MCF 10A (cell line): ENCODE measurements around the gene SCAMP5. TPM values are rescaled to one million over a fixed set of nuclear protein-coding genes. Genes with fewer than 3 reads are reported as not detected.

Source experiments
- Bru-seq: library from RNA; stranded (reverse); fragments of 400-500 nt; gene quantifications from one replicate; lab custom pipeline; 2021; lab: Mats Ljungman, UMichigan
- BruChase-seq, 2 experiments: library from RNA; stranded (reverse); fragments of 400-500 nt; gene quantifications; one replicate each; lab custom pipeline; 2021; lab: Mats Ljungman, UMichigan
- BruUV-seq: library from RNA; stranded (reverse); fragments of 400-500 nt; replicated peaks from 2 replicates; lab custom pipeline; 2021; lab: Mats Ljungman, UMichigan
- CTCF ChIA-PET: fragments of 300-600 bp; sonication (Branson Sonifier 250); formaldehyde crosslinking; extraction: SDS; loops from one replicate; lab custom pipeline; 2021; ENCODE audit warnings: antibody characterized with exemption, inconsistent platforms; lab: Yijun Ruan, JAX
- POLR2A ChIA-PET: fragments of 300-600, 350-650 bp; sonication (Branson Sonifier 250); formaldehyde crosslinking; extraction: SDS; loops from one replicate; lab custom pipeline; 2020; ENCODE audit warnings: antibody characterized with exemption, inconsistent platforms; lab: Yijun Ruan, JAX
- DNase-seq: peaks from one replicate; pipeline ENCODE4 v3.0.0-alpha.2; 2018; ENCODE audit not compliant: unreplicated experiment
- H3K27ac Mint-ChIP-seq: one replicate; pipeline ENCODE4 v1.8.0; 2022; ENCODE audit warnings: mild to moderate bottlenecking, low read depth, mixed read lengths; ENCODE audit not compliant: unreplicated experiment
- H3K27me3 Mint-ChIP-seq: one replicate; pipeline ENCODE4 v1.8.0; 2022; ENCODE audit warnings: mixed read lengths; ENCODE audit not compliant: insufficient read depth, unreplicated experiment
- H3K36me3 Mint-ChIP-seq: one replicate; pipeline ENCODE4 v1.8.0; 2022; ENCODE audit warnings: mild to moderate bottlenecking, moderate library complexity, mixed read lengths; ENCODE audit not compliant: insufficient read depth, unreplicated experiment
- H3K4me1 Mint-ChIP-seq: one replicate; pipeline ENCODE4 v1.8.0; 2022; ENCODE audit warnings: mixed read lengths; ENCODE audit not compliant: insufficient read depth, unreplicated experiment
- H3K4me3 Mint-ChIP-seq: one replicate; pipeline ENCODE4 v1.8.0; 2022; ENCODE audit warnings: mild to moderate bottlenecking, moderate library complexity, mixed read lengths; ENCODE audit not compliant: unreplicated experiment
- H3K9me3 Mint-ChIP-seq: one replicate; pipeline ENCODE4 v1.8.0; 2022; ENCODE audit warnings: mixed read lengths; ENCODE audit not compliant: unreplicated experiment
- CTCF ChIP-seq: fragments of 200-600 bp; IDR thresholded peaks from one replicate; pipeline ENCODE4 v1.8.0; 2022; ENCODE audit warnings: antibody characterized with exemption, mild to moderate bottlenecking; ENCODE audit not compliant: unreplicated experiment
- intact Hi-C: fragments of 100-400 bp; cut with micrococcal nuclease; formaldehyde crosslinking; loops from 2 replicates; pipeline ENCODE4 v1.14.1; 2022
- long read RNA-seq: library from polyadenylated mRNA; stranded (forward); transcript quantifications from one replicate; pipeline ENCODE4 v2.0.0, GENCODE V29; 2022
- total RNA-seq: library from RNA; stranded (reverse); gene quantifications from 2 replicates; pipeline ENCODE4 v1.2.3, GENCODE V29; 2022

The SCAMP5 gene
- total RNA-seq (0.54 and 0.96 TPM in 2 replicates), Bru-seq, nascent RNA (percentile 22 among the genes with signal in this experiment), BruChase-seq, experiment 1, labeled RNA remaining after a 6-hour chase (percentile 19 among the genes with signal in this experiment), BruChase-seq, experiment 2, labeled RNA remaining after a 2-hour chase (percentile 16 among the genes with signal in this experiment)
- long read RNA-seq = 0 reads

DNA sequence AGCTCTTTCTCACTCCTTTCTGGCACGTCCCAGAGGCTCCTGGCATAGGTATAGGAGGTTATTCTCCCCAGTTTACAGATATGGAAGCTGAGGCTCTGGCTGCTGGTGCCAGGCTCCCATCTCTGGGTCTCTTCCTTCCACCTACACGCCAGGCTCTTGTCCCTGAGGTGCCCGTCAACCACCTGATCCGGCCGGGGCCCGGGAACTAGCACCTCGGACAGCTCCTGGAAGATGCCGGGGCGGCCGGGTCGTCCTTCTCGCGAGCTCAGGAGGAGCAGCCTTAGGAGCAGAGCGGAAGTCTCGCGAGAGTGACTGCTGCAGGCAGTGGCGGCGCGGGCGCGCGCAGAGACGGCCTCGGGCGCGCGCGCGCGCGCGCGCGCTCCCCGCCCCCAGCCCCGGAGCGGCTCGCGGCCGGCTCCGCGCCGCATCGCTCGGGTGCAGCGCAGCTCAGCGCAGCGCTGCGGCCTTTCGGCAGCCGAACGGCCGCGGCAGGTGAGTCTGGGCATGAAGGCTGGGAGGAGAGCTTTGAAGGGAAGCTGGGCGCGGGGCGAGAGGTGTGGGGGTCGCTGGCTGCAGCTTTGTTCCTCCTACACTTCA lies at the start of gene SCAMP5:
TSS of gene SCAMP5 (plus strand) at position 382 of the 597 bp plus-strand sequence. CDS start 16,277 bp downstream, outside the sequence.
- ChIA-PET CTCF (interaction anchor here (0.6 to 0.7 kb wide), 2 partner anchors 224 to 881 kb away, joined by 3 to 4 read pairs; no protein-coding TSS in a partner anchor), POLR2A (interaction anchor here (0.6 to 1.4 kb wide), 7 partner anchors 17 to 373 kb away, joined by 3 to 10 read pairs (median 3); partner anchors contain the start of genes MAN2C1 and PPCDC)
- peaks cover 63% of the 10 kb centered on the region for H3K27me3 Mint-ChIP-seq
- H3K4me1 Mint-ChIP-seq = peaks cover 11% of the 10 kb centered on the region
- intact Hi-C loops = no loop called here
- no peaks in the 10 kb centered on the region for H3K9me3 Mint-ChIP-seq
- no peaks in the 10 kb centered on the region for H3K36me3 Mint-ChIP-seq
- peak within 1 kb of the TSS; percentile 67 for H3K4me3 Mint-ChIP-seq
- no peak for TF ChIP-seq CTCF
- no peak within 1 kb of the TSS for H3K27ac Mint-ChIP-seq
- BruUV-seq = no TSS peak
- peak; percentile 91 for DNase-seq

DNA sequence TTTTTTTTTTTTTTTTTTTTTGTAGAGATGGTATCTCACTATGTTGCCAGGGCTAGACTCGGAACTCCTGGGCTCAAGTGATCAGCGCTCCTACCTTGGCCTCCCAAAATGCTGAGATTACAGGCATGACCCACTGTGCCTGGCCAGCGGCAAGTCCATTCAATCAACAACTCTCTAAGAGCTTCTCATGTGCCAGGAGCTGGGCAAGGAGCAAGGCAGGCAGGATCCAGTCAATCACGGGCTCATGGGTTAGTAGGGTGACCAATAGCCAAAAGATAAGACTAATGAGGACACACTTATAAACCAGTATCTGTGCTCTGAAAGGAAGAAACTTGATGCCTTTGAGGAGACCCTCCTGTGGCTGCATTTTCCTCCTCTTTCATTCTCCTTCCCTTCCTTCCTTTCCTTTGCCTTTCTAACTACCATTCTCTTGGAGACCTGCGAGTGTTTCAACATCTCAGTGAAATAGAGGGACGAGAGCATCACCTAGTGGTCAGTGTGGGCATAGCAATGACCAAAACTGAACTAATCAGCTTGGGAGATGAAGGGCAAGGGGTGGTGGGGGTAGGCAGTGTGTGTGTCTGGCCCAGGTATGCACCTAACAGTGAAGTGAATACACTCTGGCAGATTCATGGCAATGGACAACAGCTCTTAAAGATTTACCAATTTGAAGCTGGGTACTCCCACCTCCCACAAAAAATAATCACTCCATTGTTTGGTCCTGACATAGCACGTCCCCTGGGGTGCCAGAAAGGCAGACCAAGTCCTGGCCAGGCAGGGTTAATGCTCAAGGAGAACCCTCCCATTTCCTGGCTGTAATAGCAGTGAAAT lies 45.1 kb upstream of the SCAMP5 start:
- no peaks in the 10 kb centered on the region for H3K36me3 Mint-ChIP-seq
- BruUV-seq = no TSS peak
- ChIA-PET POLR2A (interaction anchor here (0.6 to 2.0 kb wide), 10 partner anchors 10 to 254 kb away, joined by 3 to 9 read pairs (median 3); partner anchors contain the start of genes C15orf39, COX5A, FAM219B and PPCDC), CTCF (interaction anchor here (0.6 to 5.9 kb wide), 38 partner anchors 9 to 1618 kb away, joined by 3 to 128 read pairs (median 4); partner anchors contain the start of genes COX5A and FAM219B)
- H3K4me3 Mint-ChIP-seq = no peak overlapping the region
- TF ChIP-seq CTCF = peak; percentile 97
- H3K4me1 Mint-ChIP-seq = peaks cover 7% of the 10 kb centered on the region
- H3K27ac Mint-ChIP-seq = no peak overlapping the region
- H3K9me3 Mint-ChIP-seq = no peaks in the 10 kb centered on the region
- H3K27me3 Mint-ChIP-seq = no peaks in the 10 kb centered on the region
- intact Hi-C loops = loop anchor here (1.0 to 10.0 kb wide), 3 partner anchors 179 to 575 kb away; no protein-coding TSS in a partner anchor
- peak; percentile 80 for DNase-seq

GRCh38 chr15:74951006-74951405 lies 44.4 kb upstream of the SCAMP5 start:
- DNase-seq = no peak
- Mint-ChIP-seq H3K4me3 (no peak overlapping the region), H3K36me3 (no peaks in the 10 kb centered on the region), H3K4me1 (peaks cover 7% of the 10 kb centered on the region), H3K27ac (no peak overlapping the region), H3K27me3 (no peaks in the 10 kb centered on the region), H3K9me3 (no peaks in the 10 kb centered on the region)
- POLR2A ChIA-PET = interaction anchor here (0.7 to 2.0 kb wide), 8 partner anchors 11 to 253 kb away, joined by 3 to 9 read pairs (median 4); partner anchors contain the start of genes C15orf39, COX5A, FAM219B and PPCDC
- intact Hi-C loops = loop anchor here (10.0 kb wide), 1 partner anchor 576 kb away; no protein-coding TSS in a partner anchor
- TF ChIP-seq CTCF = no peak
- CTCF ChIA-PET = interaction anchor here (0.6 to 5.9 kb wide), 35 partner anchors 10 to 374 kb away, joined by 3 to 128 read pairs (median 4); partner anchors contain the start of genes COX5A and FAM219B
- no TSS peak for BruUV-seq
